ENCODE results near the gene MRPL24.
A peak's percentile ranks its signal among the peaks of the same experiment; 100 is the strongest.

Gene MRPL24

DNA sequence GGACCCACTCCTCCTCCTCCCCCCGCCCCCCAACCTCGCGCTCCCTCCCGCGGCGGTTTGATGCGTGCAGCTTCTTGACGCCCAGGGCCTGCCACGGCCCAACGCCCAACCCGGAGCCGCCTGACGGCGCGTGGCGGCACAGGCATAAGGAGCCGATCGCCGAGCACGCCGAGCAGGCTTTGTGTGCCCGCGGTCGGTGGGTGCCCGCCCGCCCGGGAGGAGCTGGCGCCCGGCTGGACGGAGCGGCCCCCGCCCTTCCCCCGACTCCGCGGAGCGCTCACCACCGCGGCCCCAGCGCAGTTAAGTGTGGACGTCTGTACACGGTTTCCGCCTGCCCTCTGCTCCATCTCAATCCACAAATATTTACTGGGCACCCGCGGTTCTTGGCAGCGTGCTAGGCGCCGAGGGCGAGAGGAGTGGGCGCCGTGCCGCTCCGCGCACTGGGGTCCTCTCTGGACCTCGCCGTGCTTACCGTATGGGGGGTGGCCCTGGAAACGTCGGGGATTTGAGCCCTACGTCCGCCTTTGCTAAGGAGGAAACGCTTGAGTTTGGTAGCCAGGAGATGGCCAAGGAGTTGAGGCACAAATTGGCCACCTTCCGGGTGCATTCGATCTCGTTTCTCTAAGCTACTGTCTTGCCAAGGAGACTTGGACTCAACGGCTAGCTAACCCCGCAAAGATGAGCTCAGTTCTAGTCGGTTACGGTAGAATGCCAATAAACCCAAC, 11.0 kb upstream of the MRPL24 start:
- peak; percentile 5 for FAIRE-seq
- DNase-seq (ENCODE audit: insufficient read length, low spot score), result peak; percentile 93
- TF ChIP-seq TAF1 (IDR thresholded peaks at IDR 0.05; ENCODE audit: low read depth, low read length), result peak; percentile 49; the same call in 1 of the 2 replicates
- no peak for TF ChIP-seq SPI1 (IDR thresholded peaks at IDR 0.05; ENCODE audit: low read depth, low read length)
- TF ChIP-seq POLR2AphosphoS5 (IDR thresholded peaks at IDR 0.05; ENCODE audit: low read depth, low read length), result no peak
- TF ChIP-seq PAX5 (IDR thresholded peaks at IDR 0.05; ENCODE audit: insufficient read depth, low read length, severe bottlenecking), result peak; percentile 65

DNA sequence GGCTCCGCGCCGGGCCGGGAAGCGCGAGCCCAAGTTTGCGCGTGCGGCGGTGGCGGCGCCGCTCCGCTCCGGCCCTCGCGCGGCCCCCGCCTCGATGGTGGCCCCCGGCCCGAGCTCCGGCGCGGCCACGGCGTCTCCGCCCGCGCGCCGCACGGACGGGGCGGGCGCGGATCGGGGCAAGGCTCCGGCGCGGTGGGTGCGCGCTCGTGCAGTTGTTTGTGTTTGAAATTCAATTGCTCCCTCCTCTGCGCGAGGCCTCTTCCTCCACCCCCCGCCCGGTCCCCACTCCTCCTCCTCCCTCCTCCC, 10.5 kb upstream of the MRPL24 start, which contains the start of gene HDGF:
HDGF (minus strand) TSS at position 225 of the 306 bp plus-strand sequence. CDS start 246 bp downstream, outside the sequence.
- no peak for TF ChIP-seq PAX5 (IDR thresholded peaks at IDR 0.05; ENCODE audit: insufficient read depth, low read length, severe bottlenecking)
- no peak; the same call in 1 of the 2 replicates for TF ChIP-seq TAF1 (IDR thresholded peaks at IDR 0.05; ENCODE audit: low read depth, low read length)
- TF ChIP-seq POU2F2 (IDR thresholded peaks at IDR 0.05; ENCODE audit: low read depth, low read length), result no peak
- no peak for TF ChIP-seq POLR2AphosphoS5 (IDR thresholded peaks at IDR 0.05; ENCODE audit: low read depth, low read length)
- TF ChIP-seq SPI1 (IDR thresholded peaks at IDR 0.05; ENCODE audit: low read depth, low read length), result no peak
- TF ChIP-seq POLR2A (IDR thresholded peaks at IDR 0.05; ENCODE audit: low read depth, low read length), result no peak
- DNase-seq (ENCODE audit: insufficient read length, low spot score), result no peak
- no peak for FAIRE-seq

DNA sequence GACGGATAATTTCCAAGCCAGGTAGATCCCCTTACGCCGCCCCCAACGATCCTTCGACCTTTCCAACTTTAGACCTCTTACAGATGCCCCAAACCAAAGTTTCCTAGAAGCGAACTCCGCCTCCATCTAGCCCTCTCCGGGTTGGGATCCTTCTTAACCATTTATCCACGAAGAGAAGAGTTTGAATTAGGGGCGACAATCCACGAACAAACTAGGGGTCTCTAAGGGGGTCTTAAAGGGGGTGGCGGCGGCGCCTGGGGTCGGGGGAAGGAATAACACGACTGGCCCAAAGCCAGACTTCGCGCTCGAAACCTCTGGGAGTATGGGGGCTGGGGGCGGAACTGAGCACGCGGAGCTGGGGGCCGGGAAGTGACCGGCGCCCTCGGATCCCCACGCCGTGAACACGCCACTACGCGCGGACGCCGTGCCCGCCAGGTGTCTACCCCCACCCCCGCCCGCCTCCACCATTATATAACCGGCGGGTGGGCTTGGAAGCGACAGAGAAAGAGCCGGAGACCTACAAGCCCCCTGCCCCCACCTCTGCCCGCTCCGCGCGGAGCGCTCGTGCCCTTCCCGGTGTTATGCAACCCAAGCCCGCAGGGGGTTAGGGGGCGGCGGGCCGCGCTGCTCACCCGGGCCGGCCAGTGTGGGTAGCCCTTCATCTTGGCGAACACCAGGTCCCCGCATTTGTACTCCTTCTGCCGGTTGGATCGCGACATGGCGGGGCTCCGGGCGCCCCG, 10.0 kb upstream of the MRPL24 start:
- DNase-seq (ENCODE audit: insufficient read length, low spot score) (no peak), FAIRE-seq (no peak)
- TF ChIP-seq POU2F2 (IDR thresholded peaks at IDR 0.05; ENCODE audit: low read depth, low read length) (0 out of 2 replicates have a peak, but pooled peaks have one; percentile 12), POLR2AphosphoS5 (IDR thresholded peaks at IDR 0.05; ENCODE audit: low read depth, low read length) (no peak), PAX5 (IDR thresholded peaks at IDR 0.05; ENCODE audit: insufficient read depth, low read length, severe bottlenecking) (no peak), POLR2A (IDR thresholded peaks at IDR 0.05; ENCODE audit: low read depth, low read length) (no peak), TAF1 (IDR thresholded peaks at IDR 0.05; ENCODE audit: low read depth, low read length) (0 out of 2 replicates have a peak, but pooled peaks have one; percentile 10), SPI1 (IDR thresholded peaks at IDR 0.05; ENCODE audit: low read depth, low read length) (no peak; the same call in 1 of the 2 replicates)

- FAIRE-seq, result no peak
- no peak for DNase-seq (ENCODE audit: insufficient read length, low spot score)
- no peak for TF ChIP-seq POU2F2 (IDR thresholded peaks at IDR 0.05; ENCODE audit: low read depth, low read length)
- no peak for TF ChIP-seq POLR2A (IDR thresholded peaks at IDR 0.05; ENCODE audit: low read depth, low read length)
- TF ChIP-seq POLR2AphosphoS5 (IDR thresholded peaks at IDR 0.05; ENCODE audit: low read depth, low read length), result no peak
- no peak for TF ChIP-seq SPI1 (IDR thresholded peaks at IDR 0.05; ENCODE audit: low read depth, low read length)
Measured at GRCh38 chr1:156750191-156750672, 9.3 kb upstream of the MRPL24 start.

DNA sequence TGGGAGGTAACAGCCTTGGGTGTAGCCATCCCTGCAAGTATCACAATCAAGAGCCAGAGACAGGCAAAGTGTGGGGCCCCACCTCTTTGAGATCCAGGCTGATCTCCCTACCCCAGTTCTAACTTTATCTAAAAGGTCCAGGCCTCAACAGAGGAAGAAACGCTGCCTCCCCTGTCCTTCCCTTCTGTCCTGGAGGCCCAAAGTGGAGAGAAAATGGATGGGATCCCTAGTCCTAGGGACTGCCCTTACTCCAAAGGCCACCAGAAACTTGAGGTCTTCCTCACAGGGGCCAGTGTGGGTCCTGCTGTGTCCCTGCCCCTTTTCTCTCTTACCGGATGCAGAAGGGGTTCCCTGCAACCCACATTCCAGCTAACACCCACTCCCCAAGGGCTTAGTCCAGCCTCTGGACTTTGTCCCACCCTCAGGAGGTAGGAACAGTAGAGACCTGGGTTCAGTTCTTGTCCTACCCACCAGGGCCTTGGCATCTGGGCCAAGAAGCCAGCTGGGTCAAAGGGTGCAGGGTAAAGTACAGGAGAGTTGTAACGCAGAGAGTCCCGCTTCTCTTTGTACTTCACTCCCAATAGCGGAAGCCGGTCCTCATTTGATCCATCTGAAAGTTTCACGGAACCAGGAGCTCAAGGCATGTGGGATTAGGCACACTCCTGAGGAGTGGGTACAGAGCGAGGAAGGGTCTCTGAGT, 8.7 kb upstream of the MRPL24 start:
- no peak for FAIRE-seq
- TF ChIP-seq POLR2AphosphoS5 (IDR thresholded peaks at IDR 0.05; ENCODE audit: low read depth, low read length), result 0 out of 2 replicates have a peak, but pooled peaks have one; percentile 13
- TF ChIP-seq SPI1 (IDR thresholded peaks at IDR 0.05; ENCODE audit: low read depth, low read length), result no peak
- no peak for DNase-seq (ENCODE audit: insufficient read length, low spot score)

- peak; percentile 36; the same call in 1 of the 2 replicates for TF ChIP-seq POLR2A (IDR thresholded peaks at IDR 0.05; ENCODE audit: low read depth, low read length)
- TF ChIP-seq PAX5 (IDR thresholded peaks at IDR 0.05; ENCODE audit: insufficient read depth, low read length, severe bottlenecking), result peak; percentile 15
- TF ChIP-seq TAF1 (IDR thresholded peaks at IDR 0.05; ENCODE audit: low read depth, low read length), result peak; percentile 60; the same call in 1 of the 2 replicates
- no peak for TF ChIP-seq POU2F2 (IDR thresholded peaks at IDR 0.05; ENCODE audit: low read depth, low read length)
- peak; percentile 37; the same call in 1 of the 2 replicates for TF ChIP-seq SPI1 (IDR thresholded peaks at IDR 0.05; ENCODE audit: low read depth, low read length)
- no peak; the same call in 1 of the 2 replicates for TF ChIP-seq POLR2AphosphoS5 (IDR thresholded peaks at IDR 0.05; ENCODE audit: low read depth, low read length)
- FAIRE-seq, result no peak
- DNase-seq (ENCODE audit: insufficient read length, low spot score), result no peak
Measured at GRCh38 chr1:156748670-156749418, 8.0 kb upstream of the MRPL24 start.

DNA sequence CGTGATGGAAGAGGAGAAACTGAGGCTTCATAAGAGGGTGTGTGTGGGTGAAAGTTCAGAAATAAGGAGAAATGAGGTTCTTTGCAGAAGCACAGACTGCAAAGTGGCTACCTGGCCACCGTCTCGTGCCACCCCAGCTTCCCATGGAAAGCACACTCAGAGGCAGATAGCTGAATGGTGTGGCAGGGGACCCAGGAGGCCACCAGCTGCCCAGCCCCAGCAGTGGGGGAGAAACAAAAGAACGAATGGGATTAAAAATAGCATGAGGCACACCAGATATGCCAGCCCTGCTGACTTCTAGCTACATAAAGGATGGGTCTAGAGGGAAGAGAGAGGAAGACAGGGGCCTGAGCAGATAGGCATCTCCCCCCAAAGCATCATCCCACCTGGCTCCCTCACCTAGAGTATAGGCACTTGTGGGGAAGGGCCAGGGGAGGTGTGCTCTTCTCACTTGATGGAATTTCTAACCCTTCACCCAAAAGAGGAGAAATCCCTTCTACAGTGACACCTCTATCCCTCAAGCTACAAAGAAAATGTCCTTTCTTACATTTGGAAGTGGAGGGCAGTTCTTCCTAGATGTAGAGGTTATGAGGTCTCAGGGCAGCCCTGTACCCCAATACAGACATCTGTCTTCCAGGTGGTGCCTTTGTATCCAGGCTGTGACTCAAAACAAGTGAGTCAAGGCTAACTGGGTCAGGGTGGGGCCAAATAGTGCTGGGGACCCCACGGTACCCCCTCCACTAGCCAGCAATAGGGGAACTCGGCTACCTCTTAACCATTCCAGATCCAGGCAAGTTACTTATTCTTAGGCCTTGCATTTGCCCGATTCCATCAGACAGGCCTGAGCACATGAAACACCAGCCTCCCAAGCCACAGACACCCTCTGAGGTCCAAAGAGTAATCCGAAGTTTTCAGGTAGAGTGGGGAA, 7.1 kb upstream of the MRPL24 start:
- no peak for TF ChIP-seq SPI1 (IDR thresholded peaks at IDR 0.05; ENCODE audit: low read depth, low read length)
- TF ChIP-seq PAX5 (IDR thresholded peaks at IDR 0.05; ENCODE audit: insufficient read depth, low read length, severe bottlenecking), result no peak
- TF ChIP-seq POLR2A (IDR thresholded peaks at IDR 0.05; ENCODE audit: low read depth, low read length), result no peak
- TF ChIP-seq POU2F2 (IDR thresholded peaks at IDR 0.05; ENCODE audit: low read depth, low read length), result no peak
- TF ChIP-seq POLR2AphosphoS5 (IDR thresholded peaks at IDR 0.05; ENCODE audit: low read depth, low read length), result no peak
- no peak for TF ChIP-seq TAF1 (IDR thresholded peaks at IDR 0.05; ENCODE audit: low read depth, low read length)
- no peak for FAIRE-seq

More for the DNA sequence above, 7.1 kb upstream of the MRPL24 start:
- no peak for DNase-seq (ENCODE audit: insufficient read length, low spot score)
